Testis (tissue), 2 donors: ENCODE measurements around the gene MAJIN.

Experiments
- CTCF ChIP-seq, 3 experiments: fragments of 450-650 bp in 2 of 3; fragments of 200-600 bp in 1 of 3; sonication (generic) in 1 of 3; IDR thresholded peaks; one replicate each; pipeline ENCODE4 v1.5.1; 2016 to 2019; ENCODE audit warnings: antibody characterized with exemption in 3 of 3, mild to moderate bottlenecking in 2 of 3, moderate library complexity in 1 of 3
- POLR2A ChIP-seq: fragments of 450-650 bp; IDR thresholded peaks from one replicate; pipeline ENCODE4 v1.6.1; 2017; ENCODE audit warnings: antibody characterized with exemption, mild to moderate bottlenecking, moderate library complexity

GRCh38 chr11:65003282-65003681 is 31.4 kb upstream of the MAJIN start:
- no peak for TF ChIP-seq CTCF (IDR thresholded peaks at IDR 0.05)
- no peak for TF ChIP-seq POLR2A
